Activated CD4-positive, alpha-beta T cell treated with anti-CD3 and anti-CD28 coated beads for 36 hours (primary cell): ENCODE data around the gene TCEA2. TPM values are rescaled to one million over a fixed set of nuclear protein-coding genes. Genes with fewer than 3 reads are reported as not detected.
"Not testable (repeated sequence)": the region's sequence is repeated elsewhere in the genome, so short reads cannot be mapped to it uniquely, and the experiment has no call there.

Experiments used
- ATAC-seq: fragments of 200-7000 bp; cut with Tn5 transposase; one replicate; pipeline ENCODE4 v1.10.0; 2021; ENCODE audit warnings: mild to moderate bottlenecking, moderate library complexity
- CTCF ChIA-PET: fragments of 350-600 bp; sonication (Branson Sonifier 250); formaldehyde crosslinking; loops from one replicate; lab custom pipeline; 2021; ENCODE audit warnings: antibody characterized with exemption; lab: Charles Lee
- POLR2A ChIA-PET: fragments of 350-600 bp; sonication (Branson Sonifier 250); formaldehyde crosslinking; loops from one replicate; lab custom pipeline; 2021; ENCODE audit warnings: antibody characterized with exemption, inconsistent platforms; lab: Charles Lee
- DNase-seq: peaks from one replicate; pipeline ENCODE4 v3.0.0-alpha.2; 2020
- H3K27ac Mint-ChIP-seq: one replicate; pipeline ENCODE4 v1.8.0; 2021; ENCODE audit warnings: mixed read lengths
- H3K27me3 Mint-ChIP-seq: one replicate; pipeline ENCODE4 v1.8.0; 2021; ENCODE audit warnings: mixed read lengths
- H3K36me3 Mint-ChIP-seq: one replicate; pipeline ENCODE4 v1.8.0; 2021; ENCODE audit warnings: low read depth, mixed read lengths
- H3K4me1 Mint-ChIP-seq: one replicate; pipeline ENCODE4 v1.8.0; 2021; ENCODE audit warnings: mixed read lengths
- H3K4me3 Mint-ChIP-seq: one replicate; pipeline ENCODE4 v1.8.0; 2021; ENCODE audit warnings: mild to moderate bottlenecking, moderate library complexity, mixed read lengths
- H3K9me3 Mint-ChIP-seq: one replicate; pipeline ENCODE4 v1.8.0; 2021; ENCODE audit warnings: low read depth, mixed read lengths
- intact Hi-C, 2 experiments: fragments of 100-400 bp; cut with DNase I in 1 of 2; cut with micrococcal nuclease in 1 of 2; formaldehyde crosslinking; loops; one replicate each; pipeline versions ENCODE4 v1.14.2 to v1.15.1; 2022 to 2024; cut with DNase I, micrococcal nuclease
- total RNA-seq, 2 experiments: library from RNA; stranded (reverse); gene quantifications; one replicate each; pipeline ENCODE4 v1.2.3, GENCODE V29; 2021

TCEA2 gene
- total RNA-seq, 2 experiments from 2014 or later = 40.6 to 50.0 TPM

- Mint-ChIP-seq H3K9me3 (no peaks in the 10 kb centered on the region), H3K4me3 (peak overlapping the region; percentile 10), H3K36me3 (peaks cover 2% of the 10 kb centered on the region), H3K27ac (no peak overlapping the region), H3K27me3 (peaks cover 4% of the 10 kb centered on the region), H3K4me1 (peaks cover 29% of the 10 kb centered on the region)
- POLR2A ChIA-PET = no interaction called here
- no peak for DNase-seq
- intact Hi-C loops = loop anchor here in 1 of 2 experiments (5.0 kb wide), 1 partner anchor 175 kb away; the partner anchor contains the start of gene PCMTD2
- no peak for ATAC-seq
- CTCF ChIA-PET = no interaction called here
These were observed 19.2 kb downstream of the TCEA2 start for GRCh38 chr20:64082126-64082731.

GRCh38 chr20:64082820-64083377 is 19.9 kb downstream of the TCEA2 start:
- H3K9me3 Mint-ChIP-seq = no peaks in the 10 kb centered on the region
- DNase-seq (no peak), ATAC-seq (no peak)
- H3K4me1 Mint-ChIP-seq = peaks cover 27% of the 10 kb centered on the region
- intact Hi-C loops = loop anchor here (1.0 to 5.0 kb wide), 2 partner anchors 37 to 174 kb away; partner anchors contain the start of gene PCMTD2 (in 1 of the 2)
- peaks cover 4% of the 10 kb centered on the region for H3K27me3 Mint-ChIP-seq
- H3K36me3 Mint-ChIP-seq = peaks cover 1% of the 10 kb centered on the region
- POLR2A ChIA-PET = no interaction called here
- no peak overlapping the region for H3K27ac Mint-ChIP-seq
- CTCF ChIA-PET = interaction anchor here (1.3 to 3.0 kb wide), 5 partner anchors 17 to 42 kb away, joined by 3 to 23 read pairs (median 6); no protein-coding TSS in a partner anchor
- peak overlapping the region; percentile 68 for H3K4me3 Mint-ChIP-seq

GRCh38 chr20:64083378-64083803 is 20.4 kb downstream of the TCEA2 start:
- POLR2A ChIA-PET = no interaction called here
- H3K9me3 Mint-ChIP-seq = no peaks in the 10 kb centered on the region
- peaks cover 26% of the 10 kb centered on the region for H3K4me1 Mint-ChIP-seq
- peaks cover 4% of the 10 kb centered on the region for H3K27me3 Mint-ChIP-seq
- H3K4me3 Mint-ChIP-seq = peak overlapping the region; percentile 68
- ATAC-seq = peak; percentile 59
- CTCF ChIA-PET = interaction anchor here (0.8 to 3.0 kb wide), 7 partner anchors 16 to 43 kb away, joined by 3 to 23 read pairs (median 6); no protein-coding TSS in a partner anchor
- no peaks in the 10 kb centered on the region for H3K36me3 Mint-ChIP-seq
- no peak overlapping the region for H3K27ac Mint-ChIP-seq
- intact Hi-C loops = loop anchor here (1.0 to 5.0 kb wide), 2 partner anchors 37 to 174 kb away; partner anchors contain the start of gene PCMTD2 (in 1 of the 2)
- peak; percentile 86 for DNase-seq

GRCh38 chr20:64083804-64084684 is 21.0 kb downstream of the TCEA2 start, which contains the start of gene LKAAEAR1:
Gene LKAAEAR1 (minus strand): TSS chr20:64084398. CDS start chr20:64084219, 179 bp downstream.
- intact Hi-C loops = loop anchor here (1.0 to 5.0 kb wide), 2 partner anchors 36 to 173 kb away; partner anchors contain the start of gene PCMTD2 (in 1 of the 2)
- H3K36me3 Mint-ChIP-seq = no peaks in the 10 kb centered on the region
- H3K27me3 Mint-ChIP-seq = peaks cover 4% of the 10 kb centered on the region
- DNase-seq (no peak), ATAC-seq (peak; percentile 2)
- H3K27ac Mint-ChIP-seq = peak within 1 kb of the TSS; percentile 60
- CTCF ChIA-PET = interaction anchor here (0.5 to 3.0 kb wide), 9 partner anchors 16 to 128 kb away, joined by 3 to 23 read pairs (median 3); partner anchors contain the start of gene UCKL1
- H3K9me3 Mint-ChIP-seq = no peaks in the 10 kb centered on the region
- POLR2A ChIA-PET = no interaction called here
- H3K4me1 Mint-ChIP-seq = peaks cover 26% of the 10 kb centered on the region
- peak within 1 kb of the TSS; percentile 74 for H3K4me3 Mint-ChIP-seq

- H3K4me1 Mint-ChIP-seq = peaks cover 26% of the 10 kb centered on the region
- CTCF ChIA-PET = interaction anchor here (0.8 to 3.0 kb wide), 4 partner anchors 15 to 112 kb away, joined by 3 to 23 read pairs (median 9); no protein-coding TSS in a partner anchor
- no peak for ATAC-seq
- H3K36me3 Mint-ChIP-seq = no peaks in the 10 kb centered on the region
- H3K9me3 Mint-ChIP-seq = no peaks in the 10 kb centered on the region
- intact Hi-C loops = loop anchor here in 1 of 2 experiments (5.0 kb wide), 1 partner anchor 173 kb away; the partner anchor contains the start of gene PCMTD2
- peak overlapping the region; percentile 74 for H3K4me3 Mint-ChIP-seq
- H3K27me3 Mint-ChIP-seq = peaks cover 4% of the 10 kb centered on the region
- H3K27ac Mint-ChIP-seq = no peak overlapping the region
- POLR2A ChIA-PET = no interaction called here
- DNase-seq = no peak
These were observed 21.7 kb downstream of the TCEA2 start for GRCh38 chr20:64084685-64085152.

- no peak for DNase-seq
- peaks cover 18% of the 10 kb centered on the region for H3K4me1 Mint-ChIP-seq
- no peaks in the 10 kb centered on the region for H3K36me3 Mint-ChIP-seq
- CTCF ChIA-PET = no interaction called here
- POLR2A ChIA-PET = no interaction called here
- no peak overlapping the region for H3K27ac Mint-ChIP-seq
- H3K27me3 Mint-ChIP-seq = peaks cover 4% of the 10 kb centered on the region
- no peak for ATAC-seq
- no peak overlapping the region for H3K4me3 Mint-ChIP-seq
- intact Hi-C loops = no loop called here
- no peaks in the 10 kb centered on the region for H3K9me3 Mint-ChIP-seq
These were observed 23.8 kb downstream of the TCEA2 start for GRCh38 chr20:64086801-64087200.

GRCh38 chr20:64087226-64087825 is 24.3 kb downstream of the TCEA2 start:
- ATAC-seq, H3K4me3 Mint-ChIP-seq, CTCF ChIA-PET, DNase-seq, H3K9me3 Mint-ChIP-seq, intact Hi-C loops, H3K27me3 Mint-ChIP-seq, POLR2A ChIA-PET, H3K36me3 Mint-ChIP-seq, H3K27ac Mint-ChIP-seq: not testable (repeated sequence)
- H3K4me1 Mint-ChIP-seq = peaks cover 13% of the 10 kb centered on the region

GRCh38 chr20:64088586-64088985 is 25.6 kb downstream of the TCEA2 start:
- H3K4me3 Mint-ChIP-seq, DNase-seq, POLR2A ChIA-PET, H3K27ac Mint-ChIP-seq, intact Hi-C loops, CTCF ChIA-PET, H3K36me3 Mint-ChIP-seq, ATAC-seq, H3K4me1 Mint-ChIP-seq, H3K27me3 Mint-ChIP-seq, H3K9me3 Mint-ChIP-seq: not testable (repeated sequence)

GRCh38 chr20:64090165-64090564 is 27.2 kb downstream of the TCEA2 start:
- Mint-ChIP-seq H3K36me3 (no peaks in the 10 kb centered on the region), H3K27ac (no peak overlapping the region), H3K4me1 (no peaks in the 10 kb centered on the region), H3K4me3 (no peak overlapping the region), H3K27me3 (no peaks in the 10 kb centered on the region), H3K9me3 (no peaks in the 10 kb centered on the region)
- no peak for ATAC-seq
- intact Hi-C loops = no loop called here
- CTCF ChIA-PET = interaction anchor here (0.8 to 1.2 kb wide), 2 partner anchors 11 to 13 kb away, joined by 3 read pairs; no protein-coding TSS in a partner anchor
- POLR2A ChIA-PET = no interaction called here
- no peak for DNase-seq

- DNase-seq (no peak), ATAC-seq (no peak)
- Mint-ChIP-seq H3K4me1 (no peaks in the 10 kb centered on the region), H3K4me3 (no peak overlapping the region), H3K9me3 (no peaks in the 10 kb centered on the region), H3K27me3 (no peaks in the 10 kb centered on the region), H3K36me3 (no peaks in the 10 kb centered on the region), H3K27ac (no peak overlapping the region)
- ChIA-PET CTCF (interaction anchor here (0.7 to 0.9 kb wide), 2 partner anchors 10 to 15 kb away, joined by 3 read pairs; no protein-coding TSS in a partner anchor), POLR2A (no interaction called here)
- intact Hi-C loops = no loop called here
These were observed 28.3 kb downstream of the TCEA2 start for GRCh38 chr20:64091340-64091739.
